ENCODE results near the gene CDK2. TPM values are rescaled to one million over a fixed set of nuclear protein-coding genes. Genes with fewer than 3 reads are reported as not detected.

The CDK2 gene
- total and polyA plus RNA-seq, 9 of the 15 experiments (the other 6 are each of a cell fraction or from before 2014, with no cell fraction given) = 17.4 to 213 (median 109) TPM

DNA sequence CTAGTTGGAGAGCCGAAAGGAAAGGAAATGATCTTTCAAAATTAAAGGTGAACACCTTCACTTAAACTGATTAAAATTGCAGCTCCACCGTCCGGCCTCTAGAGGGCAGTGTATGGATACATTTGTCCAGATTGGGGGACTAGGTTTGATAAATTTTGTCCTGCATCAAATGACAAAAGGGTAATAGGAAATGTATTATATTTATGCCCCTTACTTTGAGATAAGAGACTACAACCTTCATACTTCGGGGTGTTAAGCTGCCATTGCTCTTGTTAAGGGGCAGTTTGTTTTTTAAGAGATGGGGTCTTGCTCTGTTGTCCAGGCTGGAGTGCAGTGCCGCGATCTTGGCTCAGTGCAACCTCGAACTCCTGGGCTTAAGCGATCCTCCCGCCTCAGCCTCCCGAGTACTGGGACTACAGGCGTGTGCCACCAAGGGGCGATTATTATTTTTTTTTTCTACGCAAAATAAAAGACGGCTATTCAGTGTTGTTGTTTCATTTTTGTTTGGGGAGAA, 29.6 kb downstream of the CDK2 start (continued):
- TF ChIP-seq NR0B1 (IDR thresholded peaks at IDR 0.05; ENCODE audit: partially characterized antibody) (no peak), JUND (IDR thresholded peaks at IDR 0.05; ENCODE audit: borderline replicate concordance, low read depth, low read length) (peak; percentile 32; the same call in 1 of the 2 replicates), JUND (tag; IDR thresholded peaks at IDR 0.05; ENCODE audit: borderline replicate concordance, low read depth, low read length) (no peak), DPF2 (IDR thresholded peaks at IDR 0.05) (peak; percentile 69), SIN3B (IDR thresholded peaks at IDR 0.05; ENCODE audit: low read depth) (no peak), CTCFL (IDR thresholded peaks at IDR 0.05; ENCODE audit: borderline replicate concordance, insufficient read depth, low read depth, low read length, poor library complexity, severe bottlenecking) (no peak), SMAD2 (IDR thresholded peaks at IDR 0.05; ENCODE audit: low read depth, low read length) (no peak), POLR2H (tag; IDR thresholded peaks at IDR 0.05; ENCODE audit: low read depth) (no peak), HMG20A (CRISPR knock-in tag; conservative IDR thresholded peaks at IDR 0.05) (no peak), ZC3H4 (CRISPR knock-in tag; IDR thresholded peaks at IDR 0.05; ENCODE audit: borderline replicate concordance) (no peak), TCF7 (IDR thresholded peaks at IDR 0.05; ENCODE audit: borderline replicate concordance) (no peak), ZNF431 (CRISPR knock-in tag; IDR thresholded peaks at IDR 0.05) (no peak), NELFE (IDR thresholded peaks at IDR 0.05; ENCODE audit: insufficient read depth, insufficient read length) (no peak), HNRNPUL1 (IDR thresholded peaks at IDR 0.05; ENCODE audit: low read length) (no peak), ZNF311 (CRISPR knock-in tag; IDR thresholded peaks at IDR 0.05) (no peak), SRSF3 (IDR thresholded peaks at IDR 0.05; ENCODE audit: insufficient read depth, low read length) (no peak), ETV5 (CRISPR knock-in tag; IDR thresholded peaks at IDR 0.05; ENCODE audit: low read depth) (no peak), TEAD2 (tag; IDR thresholded peaks at IDR 0.05) (no peak), NFATC3 (IDR thresholded peaks at IDR 0.05) (peak; percentile 73; the same call in 1 of the 2 replicates), RNF2 (IDR thresholded peaks at IDR 0.05) (no peak), ZNF354B (CRISPR knock-in tag; IDR thresholded peaks at IDR 0.05) (no peak)
- TF ChIP-seq, protein P1, sequence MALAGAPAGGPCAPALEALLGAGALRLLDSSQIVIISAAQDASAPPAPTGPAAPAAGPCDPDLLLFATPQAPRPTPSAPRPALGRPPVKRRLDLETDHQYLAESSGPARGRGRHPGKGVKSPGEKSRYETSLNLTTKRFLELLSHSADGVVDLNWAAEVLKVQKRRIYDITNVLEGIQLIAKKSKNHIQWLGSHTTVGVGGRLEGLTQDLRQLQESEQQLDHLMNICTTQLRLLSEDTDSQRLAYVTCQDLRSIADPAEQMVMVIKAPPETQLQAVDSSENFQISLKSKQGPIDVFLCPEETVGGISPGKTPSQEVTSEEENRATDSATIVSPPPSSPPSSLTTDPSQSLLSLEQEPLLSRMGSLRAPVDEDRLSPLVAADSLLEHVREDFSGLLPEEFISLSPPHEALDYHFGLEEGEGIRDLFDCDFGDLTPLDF (CRISPR knock-in tag; IDR thresholded peaks at IDR 0.05) = no peak
- TF ChIP-seq, protein P2, sequence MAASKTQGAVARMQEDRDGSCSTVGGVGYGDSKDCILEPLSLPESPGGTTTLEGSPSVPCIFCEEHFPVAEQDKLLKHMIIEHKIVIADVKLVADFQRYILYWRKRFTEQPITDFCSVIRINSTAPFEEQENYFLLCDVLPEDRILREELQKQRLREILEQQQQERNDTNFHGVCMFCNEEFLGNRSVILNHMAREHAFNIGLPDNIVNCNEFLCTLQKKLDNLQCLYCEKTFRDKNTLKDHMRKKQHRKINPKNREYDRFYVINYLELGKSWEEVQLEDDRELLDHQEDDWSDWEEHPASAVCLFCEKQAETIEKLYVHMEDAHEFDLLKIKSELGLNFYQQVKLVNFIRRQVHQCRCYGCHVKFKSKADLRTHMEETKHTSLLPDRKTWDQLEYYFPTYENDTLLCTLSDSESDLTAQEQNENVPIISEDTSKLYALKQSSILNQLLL (CRISPR knock-in tag; IDR thresholded peaks at IDR 0.05; ENCODE audit: borderline replicate concordance) = no peak
- TF ChIP-seq, protein P3, sequence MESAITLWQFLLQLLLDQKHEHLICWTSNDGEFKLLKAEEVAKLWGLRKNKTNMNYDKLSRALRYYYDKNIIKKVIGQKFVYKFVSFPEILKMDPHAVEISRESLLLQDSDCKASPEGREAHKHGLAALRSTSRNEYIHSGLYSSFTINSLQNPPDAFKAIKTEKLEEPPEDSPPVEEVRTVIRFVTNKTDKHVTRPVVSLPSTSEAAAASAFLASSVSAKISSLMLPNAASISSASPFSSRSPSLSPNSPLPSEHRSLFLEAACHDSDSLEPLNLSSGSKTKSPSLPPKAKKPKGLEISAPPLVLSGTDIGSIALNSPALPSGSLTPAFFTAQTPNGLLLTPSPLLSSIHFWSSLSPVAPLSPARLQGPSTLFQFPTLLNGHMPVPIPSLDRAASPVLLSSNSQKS (CRISPR knock-in tag; IDR thresholded peaks at IDR 0.05) = no peak
